ENCODE data around the gene ISOC1. TPM values are rescaled to one million over a fixed set of nuclear protein-coding genes. Genes with fewer than 3 reads are reported as not detected.

The ISOC1 gene
- total RNA-seq, 5 donors from 2014 or later (not counting 1 experiment from before 2014, with no cell fraction given), result 9.2 to 16.5 (median 13.6) TPM

DNA sequence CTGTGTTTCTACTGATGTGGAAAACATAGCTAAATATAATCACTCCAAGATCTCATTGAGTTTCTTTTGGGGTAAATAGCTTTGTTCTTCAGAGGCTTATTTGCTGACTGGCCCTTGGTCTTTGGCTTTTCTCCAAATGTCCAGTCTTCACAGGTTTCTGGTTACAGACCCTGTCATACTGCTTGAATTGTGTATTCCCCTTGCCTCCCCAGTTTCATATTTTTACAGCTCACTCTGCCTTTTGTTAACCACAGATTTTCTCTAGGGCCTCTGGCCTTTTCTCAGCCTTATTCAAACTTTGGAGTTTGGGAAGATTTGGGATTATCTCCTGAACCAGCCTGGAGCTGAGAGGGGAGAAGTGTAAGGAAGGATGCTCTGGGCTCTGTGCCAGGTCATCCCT, 23.9 kb downstream of the ISOC1 start:
- Mint-ChIP-seq H3K9me3 (no peaks in the 10 kb centered on the region), H3K4me1 (peaks cover 0 to 5% (median 0%) of the 10 kb centered on the region in 3 donors), H3K36me3 (peaks cover 11% of the 10 kb centered on the region), H3K27me3 (no peaks in the 10 kb centered on the region), H3K27ac (no peak overlapping the region), H3K4me3 (no peak overlapping the region)
- no peak for DNase-seq
- Histone ChIP-seq H3K4me3 (ENCODE audit: control insufficient read depth in 1 of 2, extremely low read depth in 1 of 2, low read length in 1 of 2) (no peak overlapping the region), H3K27ac (ENCODE audit: low read length) (no peak overlapping the region), H3K27me3 (replicated peaks in 1 of 2; ENCODE audit: control insufficient read depth in 2 of 2, extremely low read depth in 1 of 2, insufficient read depth in 2 of 2, low read length in 1 of 2) (no peaks in the 10 kb centered on the region), H3K4me1 (ENCODE audit: control insufficient read depth in 1 of 2, extremely low read depth in 1 of 2, insufficient read depth in 2 of 2, low read length in 2 of 2) (no peaks in the 10 kb centered on the region), H3K36me3 (ENCODE audit: control insufficient read depth in 2 of 2, extremely low read depth in 1 of 2, insufficient read depth in 1 of 2, low read length in 1 of 2) (no peaks in the 10 kb centered on the region), H3K9me3 (no peaks in the 10 kb centered on the region)
- ATAC-seq (replicated peaks in 1 of 4), result no peak
- ChIA-PET CTCF (no interaction called here), POLR2A (interaction anchor here in 1 of 2 donors (0.8 kb wide), 1 partner anchor 152 kb away, joined by 3 read pairs; no protein-coding TSS in a partner anchor)

DNA sequence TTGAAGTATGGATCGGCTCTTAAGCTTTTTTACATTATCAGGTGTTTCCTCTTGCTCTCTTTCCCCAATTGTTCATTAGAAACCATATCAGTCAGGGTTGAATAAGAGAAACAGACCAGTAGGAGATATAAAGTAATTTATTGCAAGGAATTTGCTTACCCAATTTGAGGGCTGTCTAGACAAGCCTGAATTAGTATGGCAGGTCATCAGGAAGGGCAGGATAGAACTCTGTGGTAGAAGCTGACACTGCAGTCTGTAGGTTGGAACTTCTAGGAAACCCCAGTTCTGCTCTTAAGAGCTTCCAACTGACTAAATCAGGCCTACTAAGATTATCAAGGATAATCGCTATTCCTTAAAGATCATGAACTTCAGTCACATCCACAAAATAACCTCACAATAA, 24.3 kb downstream of the ISOC1 start:
- Histone ChIP-seq H3K36me3 (ENCODE audit: control insufficient read depth in 2 of 2, extremely low read depth in 1 of 2, insufficient read depth in 1 of 2, low read length in 1 of 2) (no peaks in the 10 kb centered on the region), H3K4me3 (ENCODE audit: control insufficient read depth in 1 of 2, extremely low read depth in 1 of 2, low read length in 1 of 2) (no peak overlapping the region), H3K27ac (ENCODE audit: low read length) (no peak overlapping the region), H3K4me1 (ENCODE audit: control insufficient read depth in 1 of 2, extremely low read depth in 1 of 2, insufficient read depth in 2 of 2, low read length in 2 of 2) (no peaks in the 10 kb centered on the region), H3K27me3 (replicated peaks in 1 of 2; ENCODE audit: control insufficient read depth in 2 of 2, extremely low read depth in 1 of 2, insufficient read depth in 2 of 2, low read length in 1 of 2) (no peaks in the 10 kb centered on the region), H3K9me3 (no peaks in the 10 kb centered on the region)
- H3K9me3 Mint-ChIP-seq, result no peaks in the 10 kb centered on the region
- WGBS (ENCODE audit: insufficient coverage), result no CpG with 5 or more reads among the region's 2 CpGs
- H3K27ac Mint-ChIP-seq, result no peak overlapping the region
- H3K4me3 Mint-ChIP-seq, result no peak overlapping the region
- peaks cover 10% of the 10 kb centered on the region for H3K36me3 Mint-ChIP-seq
- peaks cover 0 to 5% (median 0%) of the 10 kb centered on the region in 3 donors for H3K4me1 Mint-ChIP-seq
- POLR2A ChIA-PET, result interaction anchor here in 1 of 2 donors (0.8 kb wide), 1 partner anchor 152 kb away, joined by 3 read pairs; no protein-coding TSS in a partner anchor
- ATAC-seq (replicated peaks in 1 of 4) (no peak), DNase-seq (no peak)
- no peaks in the 10 kb centered on the region for H3K27me3 Mint-ChIP-seq
- CTCF ChIA-PET, result no interaction called here

DNA sequence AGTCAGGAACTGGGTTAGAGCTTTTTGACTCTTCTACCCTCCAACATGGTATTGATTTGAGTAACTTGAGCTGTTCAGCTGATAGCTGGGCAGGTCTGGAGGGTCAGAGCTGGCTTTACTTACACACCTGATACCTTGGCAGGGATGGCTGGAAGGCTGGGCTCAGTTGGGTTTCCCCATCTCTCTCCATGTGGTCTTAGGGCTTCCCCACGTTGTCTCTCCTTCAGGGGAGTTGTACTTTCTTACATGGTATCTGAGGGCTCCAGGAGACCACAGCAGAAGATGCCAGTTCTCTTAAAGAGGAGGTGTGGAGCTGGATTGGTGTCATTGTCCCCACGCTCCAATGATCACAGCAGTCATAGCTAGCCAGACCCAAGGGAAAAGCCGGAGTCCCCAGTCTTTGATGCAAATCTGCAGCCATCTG, 25.6 kb downstream of the ISOC1 start:
- Mint-ChIP-seq H3K27me3 (no peaks in the 10 kb centered on the region), H3K9me3 (no peaks in the 10 kb centered on the region), H3K36me3 (peaks cover 10% of the 10 kb centered on the region), H3K4me1 (no peaks in the 10 kb centered on the region), H3K4me3 (no peak overlapping the region), H3K27ac (no peak overlapping the region)
- no peak overlapping the region for H3K27ac ChIP-seq (ENCODE audit: low read length)
- no peaks in the 10 kb centered on the region for H3K9me3 ChIP-seq
- H3K27me3 ChIP-seq (replicated peaks in 1 of 2; ENCODE audit: control insufficient read depth in 2 of 2, extremely low read depth in 1 of 2, insufficient read depth in 2 of 2, low read length in 1 of 2), result no peaks in the 10 kb centered on the region
- 100% methylated on average over 1 of the region's 3 CpGs for WGBS (ENCODE audit: insufficient coverage)
- POLR2A ChIA-PET, result no interaction called here
- no peak overlapping the region for H3K4me3 ChIP-seq (ENCODE audit: control insufficient read depth in 1 of 2, extremely low read depth in 1 of 2, low read length in 1 of 2)
- no peaks in the 10 kb centered on the region for H3K36me3 ChIP-seq (ENCODE audit: control insufficient read depth in 2 of 2, extremely low read depth in 1 of 2, insufficient read depth in 1 of 2, low read length in 1 of 2)
- ATAC-seq (replicated peaks in 1 of 4) (no peak), DNase-seq (no peak)
- CTCF ChIA-PET, result interaction anchor here (0.7 to 1.1 kb wide), 2 partner anchors 9 to 11 kb away, joined by 3 read pairs; no protein-coding TSS in a partner anchor
- no peaks in the 10 kb centered on the region for H3K4me1 ChIP-seq (ENCODE audit: control insufficient read depth in 1 of 2, extremely low read depth in 1 of 2, insufficient read depth in 2 of 2, low read length in 2 of 2)

GRCh38 chr5:129122560-129122959, 28.0 kb downstream of the ISOC1 start:
- Histone ChIP-seq H3K27me3 (replicated peaks in 1 of 2; ENCODE audit: control insufficient read depth in 2 of 2, extremely low read depth in 1 of 2, insufficient read depth in 2 of 2, low read length in 1 of 2) (no peaks in the 10 kb centered on the region), H3K27ac (ENCODE audit: low read length) (no peak overlapping the region), H3K4me1 (ENCODE audit: control insufficient read depth in 1 of 2, extremely low read depth in 1 of 2, insufficient read depth in 2 of 2, low read length in 2 of 2) (peaks cover 0 to 6% of the 10 kb centered on the region in 2 experiments), H3K9me3 (no peaks in the 10 kb centered on the region), H3K36me3 (ENCODE audit: control insufficient read depth in 2 of 2, extremely low read depth in 1 of 2, insufficient read depth in 1 of 2, low read length in 1 of 2) (no peaks in the 10 kb centered on the region), H3K4me3 (ENCODE audit: control insufficient read depth in 1 of 2, extremely low read depth in 1 of 2, low read length in 1 of 2) (no peak overlapping the region)
- ATAC-seq (replicated peaks in 1 of 4) (no peak), DNase-seq (no peak)
- peaks cover 8% of the 10 kb centered on the region for H3K36me3 Mint-ChIP-seq
- H3K9me3 Mint-ChIP-seq, result no peaks in the 10 kb centered on the region
- ChIA-PET CTCF (no interaction called here), POLR2A (no interaction called here)
- no peak overlapping the region for H3K4me3 Mint-ChIP-seq
- peaks cover 11 to 13% (median 13%) of the 10 kb centered on the region in 3 donors for H3K4me1 Mint-ChIP-seq
- H3K27me3 Mint-ChIP-seq, result no peaks in the 10 kb centered on the region
- H3K27ac Mint-ChIP-seq, result no peak overlapping the region

DNA sequence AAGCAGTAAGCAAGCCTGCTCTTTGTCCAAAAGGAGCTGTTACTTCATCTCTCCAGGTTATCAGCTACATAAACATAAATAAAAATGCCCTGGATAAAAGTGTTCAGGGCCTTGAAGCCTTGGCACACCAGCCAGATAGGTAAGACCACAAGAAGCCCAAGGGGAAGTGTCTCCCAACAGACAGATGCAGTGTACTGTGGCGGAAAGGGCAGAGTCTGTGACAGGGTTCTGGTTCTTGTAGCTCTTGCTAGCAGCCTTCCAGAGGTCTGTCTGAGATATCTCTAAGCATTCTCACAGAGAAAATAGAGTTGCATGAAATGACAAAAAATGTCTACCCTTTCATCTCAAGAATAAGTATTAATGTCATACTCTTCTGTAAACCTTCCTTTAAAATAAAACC, 30.1 kb downstream of the ISOC1 start:
- no CpG with 5 or more reads among the region's 1 CpG for whole genome bisulfite sequencing (ENCODE audit: insufficient coverage)
- no peaks in the 10 kb centered on the region for H3K27me3 ChIP-seq (replicated peaks in 1 of 2; ENCODE audit: control insufficient read depth in 2 of 2, extremely low read depth in 1 of 2, insufficient read depth in 2 of 2, low read length in 1 of 2)
- ChIA-PET POLR2A (interaction anchor here in 1 of 2 donors (0.9 kb wide), 1 partner anchor 51 kb away, joined by 3 read pairs; no protein-coding TSS in a partner anchor), CTCF (interaction anchor here in 1 of 2 donors (1.8 to 3.3 kb wide), 3 partner anchors 10 to 218 kb away, joined by 4 to 27 read pairs (median 6); partner anchors contain the start of gene ISOC1)
- no peaks in the 10 kb centered on the region for H3K9me3 ChIP-seq
- no peak overlapping the region for H3K27ac ChIP-seq (ENCODE audit: low read length)
- H3K36me3 Mint-ChIP-seq, result peaks cover 3% of the 10 kb centered on the region
- DNase-seq (no peak), ATAC-seq (replicated peaks in 1 of 4) (no peak)
- no peak overlapping the region for H3K4me3 Mint-ChIP-seq
- no peak overlapping the region for H3K27ac Mint-ChIP-seq
- H3K36me3 ChIP-seq (ENCODE audit: control insufficient read depth in 2 of 2, extremely low read depth in 1 of 2, insufficient read depth in 1 of 2, low read length in 1 of 2), result no peaks in the 10 kb centered on the region
- no peaks in the 10 kb centered on the region for H3K27me3 Mint-ChIP-seq
- H3K9me3 Mint-ChIP-seq, result no peaks in the 10 kb centered on the region
- peaks cover 0 to 6% of the 10 kb centered on the region in 2 experiments for H3K4me1 ChIP-seq (ENCODE audit: control insufficient read depth in 1 of 2, extremely low read depth in 1 of 2, insufficient read depth in 2 of 2, low read length in 2 of 2)
- peaks cover 11 to 13% (median 13%) of the 10 kb centered on the region in 3 donors for H3K4me1 Mint-ChIP-seq
- no peak overlapping the region for H3K4me3 ChIP-seq (ENCODE audit: control insufficient read depth in 1 of 2, extremely low read depth in 1 of 2, low read length in 1 of 2)

DNA sequence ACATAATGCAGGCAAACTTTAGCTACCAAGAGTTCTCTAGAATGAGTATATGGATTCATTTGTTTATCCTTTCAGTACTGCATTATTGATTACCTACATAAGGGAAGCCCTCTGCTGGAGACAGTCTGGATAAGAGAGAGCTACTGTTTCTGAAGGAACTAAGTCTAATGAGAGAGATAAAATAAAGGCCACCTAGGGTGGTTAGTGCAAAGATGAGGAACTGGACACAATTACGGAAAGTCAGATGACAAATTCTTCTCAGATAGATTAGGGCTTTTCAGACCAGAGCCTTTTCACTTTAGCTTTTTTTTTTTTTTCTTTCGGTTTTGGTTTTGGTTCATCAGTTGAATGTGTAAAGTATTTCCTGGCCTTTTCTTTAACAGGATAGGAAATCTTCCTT, 31.3 kb downstream of the ISOC1 start:
- H3K4me1 ChIP-seq (ENCODE audit: control insufficient read depth in 1 of 2, extremely low read depth in 1 of 2, insufficient read depth in 2 of 2, low read length in 2 of 2), result peaks cover 0 to 6% of the 10 kb centered on the region in 2 experiments
- no peaks in the 10 kb centered on the region for H3K27me3 Mint-ChIP-seq
- H3K9me3 ChIP-seq, result no peaks in the 10 kb centered on the region
- H3K36me3 Mint-ChIP-seq, result peaks cover 3% of the 10 kb centered on the region
- H3K4me3 Mint-ChIP-seq, result peak overlapping the region; percentile 34 to 64 (median 39)
- H3K27me3 ChIP-seq (replicated peaks in 1 of 2; ENCODE audit: control insufficient read depth in 2 of 2, extremely low read depth in 1 of 2, insufficient read depth in 2 of 2, low read length in 1 of 2), result no peaks in the 10 kb centered on the region
- peak in 1 of 35 experiments; percentile 22 for DNase-seq
- H3K9me3 Mint-ChIP-seq, result no peaks in the 10 kb centered on the region
- peak in 1 of 4 experiments; percentile 44 for ATAC-seq (replicated peaks in 1 of 4)
- ChIA-PET CTCF (interaction anchor here (0.6 to 3.3 kb wide), 14 partner anchors 9 to 1823 kb away, joined by 3 to 27 read pairs (median 3); partner anchors contain the start of gene ISOC1 (in 2 of the 2)), POLR2A (interaction anchor here in 1 of 2 donors (0.7 to 1.9 kb wide), 2 partner anchors 12 to 31 kb away, joined by 11 to 19 read pairs; partner anchors contain the start of gene ISOC1)
- H3K27ac ChIP-seq (ENCODE audit: low read length), result peak overlapping the region; percentile 68
- peak overlapping the region; percentile 88 to 90 for H3K27ac Mint-ChIP-seq
- no peaks in the 10 kb centered on the region for H3K36me3 ChIP-seq (ENCODE audit: control insufficient read depth in 2 of 2, extremely low read depth in 1 of 2, insufficient read depth in 1 of 2, low read length in 1 of 2)
- no peak overlapping the region for H3K4me3 ChIP-seq (ENCODE audit: control insufficient read depth in 1 of 2, extremely low read depth in 1 of 2, low read length in 1 of 2)
- peaks cover 11 to 13% (median 13%) of the 10 kb centered on the region in 3 donors for H3K4me1 Mint-ChIP-seq
- WGBS (ENCODE audit: insufficient coverage), result no CpG with 5 or more reads among the region's 2 CpGs

All from T-cell (primary cell).